T follicular helper cell (primary cell): Measurements from ENCODE around the gene ATP11A.
"Not testable (repeated sequence)": the region's sequence is repeated elsewhere in the genome, so short reads cannot be mapped to it uniquely, and the experiment has no call there.

Experiments used
- DNase-seq: peaks from one replicate; pipeline ENCODE4 v3.0.0-alpha.2; 2020; ENCODE audit warnings: low read depth

The ATP11A gene

DNA sequence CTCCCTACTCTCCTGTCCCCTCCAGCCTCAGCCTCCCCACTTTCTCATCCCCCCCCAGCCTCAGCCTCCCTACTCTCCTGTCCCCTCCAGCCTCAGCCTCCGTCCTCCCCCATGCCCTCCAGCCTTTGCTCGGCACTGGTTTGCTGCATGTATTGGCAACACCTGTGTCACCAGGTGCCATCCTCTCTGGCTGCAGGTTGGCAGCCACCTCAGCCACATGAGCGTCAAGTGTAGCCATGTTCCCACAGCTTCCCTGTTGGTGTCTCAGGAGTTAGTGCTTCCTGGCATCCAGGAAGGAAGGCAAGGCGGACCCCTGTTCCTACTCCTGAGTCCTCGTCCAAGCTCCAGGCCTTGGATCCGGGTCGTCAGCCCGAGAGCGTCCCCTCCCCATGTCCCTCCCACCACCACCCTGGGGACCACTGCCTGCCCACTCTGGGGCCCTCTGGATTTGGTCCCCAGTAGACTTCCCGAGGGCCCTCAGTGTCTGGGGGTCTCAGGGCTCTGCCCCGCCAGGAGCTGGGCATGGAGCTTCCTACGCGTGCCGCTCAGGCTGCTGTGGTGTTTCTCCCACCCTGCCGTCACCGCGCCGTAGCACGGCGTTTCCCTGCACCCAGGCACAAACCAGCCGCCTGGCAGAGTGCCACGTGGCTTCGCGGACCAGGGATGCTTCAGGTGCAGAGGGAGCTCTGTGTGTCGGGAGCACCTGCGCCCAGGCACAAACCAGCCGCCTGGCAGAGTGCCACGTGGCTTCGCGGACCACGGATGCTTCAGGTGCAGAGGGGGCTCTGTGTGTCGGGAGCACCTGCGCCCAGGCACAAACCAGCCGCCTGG lies 150.8 kb downstream of the ATP11A start:
- no peak for DNase-seq

DNA sequence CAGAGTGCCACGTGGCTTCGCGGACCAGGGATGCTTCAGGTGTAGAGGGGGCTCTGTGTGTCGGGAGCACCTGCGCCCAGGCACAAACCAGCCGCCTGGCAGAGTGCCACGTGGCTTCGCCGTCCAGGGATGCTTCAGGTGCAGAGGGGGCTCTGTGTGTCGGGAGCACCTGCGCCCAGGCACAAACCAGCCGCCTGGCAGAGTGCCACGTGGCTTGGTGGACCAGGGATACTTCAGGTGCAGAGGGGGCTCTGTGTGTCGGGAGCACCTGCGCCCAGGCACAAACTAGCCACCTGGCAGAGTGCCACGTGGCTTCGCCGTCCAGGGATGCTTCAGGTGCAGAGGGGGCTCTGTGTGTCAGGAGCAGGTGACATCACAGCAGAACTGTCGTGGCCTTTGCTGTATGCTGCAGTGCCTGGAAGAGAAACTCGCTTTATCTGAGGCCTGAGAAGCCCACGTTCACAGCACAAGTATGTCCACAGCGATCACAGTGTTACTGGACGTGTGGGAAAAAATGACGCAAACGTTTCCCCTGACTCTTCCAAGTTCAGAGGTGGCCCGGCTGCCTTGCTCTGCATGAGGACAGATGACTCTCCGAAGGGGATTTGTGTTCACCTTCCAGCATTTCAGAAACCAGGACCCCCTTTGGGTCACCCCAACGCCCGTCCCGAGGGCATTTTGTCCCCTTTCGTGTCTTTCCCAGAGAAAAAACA lies 151.6 kb downstream of the ATP11A start:
- not testable (repeated sequence) for DNase-seq

DNA sequence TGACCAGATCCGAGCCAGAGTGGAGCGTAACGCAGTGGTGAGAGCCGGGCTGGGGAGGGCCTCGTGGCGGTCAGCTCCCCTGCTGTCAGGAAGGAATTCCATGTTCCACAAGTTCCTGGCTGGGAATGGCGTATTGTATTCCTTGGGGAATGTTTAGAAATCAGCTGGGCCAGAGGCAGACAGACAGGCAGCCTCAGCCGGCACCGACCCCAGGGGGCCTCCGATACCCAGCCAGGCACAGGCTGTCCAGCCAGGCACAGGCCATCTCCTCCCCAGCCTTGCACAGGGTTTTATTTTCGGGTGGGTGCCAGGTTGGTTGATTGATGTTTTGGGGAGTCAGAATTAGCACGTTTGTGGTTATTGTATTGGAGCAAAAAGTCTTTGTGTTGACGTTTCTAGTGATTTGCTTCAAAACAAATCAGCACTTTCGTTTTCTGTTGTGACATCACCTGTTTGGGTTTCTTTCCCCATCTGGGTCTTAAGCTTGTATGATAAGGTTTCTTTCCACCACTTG lies 152.6 kb downstream of the ATP11A start:
- DNase-seq, result no peak

DNA sequence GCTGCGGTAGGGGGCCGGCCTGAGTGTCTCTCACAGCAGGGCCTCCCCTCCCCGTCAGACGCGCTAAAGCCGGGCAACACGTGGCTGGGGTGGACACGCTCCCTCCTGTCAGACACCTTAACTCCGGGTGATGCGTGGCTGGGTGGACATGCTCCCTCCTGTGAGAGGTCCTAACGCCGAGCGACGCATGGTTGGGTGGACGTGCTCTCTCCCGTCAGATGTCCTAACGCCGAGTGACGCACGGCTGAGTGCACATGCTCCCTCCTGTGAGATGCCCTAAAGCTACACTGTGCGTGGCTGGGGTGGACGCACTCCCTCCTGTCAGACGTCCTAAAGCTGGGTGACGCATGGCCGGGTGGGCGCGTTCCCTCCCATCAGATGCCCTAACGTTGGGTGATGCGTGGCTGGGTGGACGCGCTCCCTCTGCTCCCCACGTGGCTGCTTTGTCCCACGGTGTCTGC lies 153.1 kb downstream of the ATP11A start:
- no peak for DNase-seq

DNA sequence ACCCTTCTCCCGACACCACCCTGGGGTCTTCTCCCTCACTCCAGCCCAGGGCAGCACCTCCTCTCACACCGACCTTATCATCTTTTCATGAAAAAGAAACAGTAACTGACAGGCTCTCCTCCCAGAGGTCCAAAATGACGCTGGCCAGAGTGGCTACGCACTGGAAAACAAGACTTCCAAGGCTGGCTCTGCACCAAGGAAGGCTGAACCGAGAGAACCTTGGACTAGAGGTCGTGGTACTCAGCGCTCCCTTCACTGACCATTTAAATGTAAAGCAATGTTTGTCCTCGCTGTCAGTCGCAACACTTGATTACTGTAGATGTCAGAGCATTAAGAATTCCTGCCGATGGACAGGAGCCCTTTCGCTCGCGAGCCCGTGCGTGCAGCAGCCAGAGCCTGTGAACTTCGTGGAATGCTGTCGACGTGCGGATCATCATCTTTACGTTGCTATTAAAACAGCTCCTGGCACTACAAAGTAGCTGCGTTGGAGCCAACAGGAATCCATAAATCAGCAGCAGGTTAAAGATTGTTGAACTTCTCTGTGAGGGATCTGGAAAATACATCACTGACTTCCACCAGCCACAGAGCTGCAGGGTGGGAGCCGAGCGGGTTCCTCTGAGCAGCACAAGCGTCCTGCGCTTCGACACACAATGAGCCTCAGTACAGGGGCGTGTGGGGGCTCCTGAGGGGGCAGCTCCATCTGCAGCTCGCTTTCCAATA lies 153.7 kb downstream of the ATP11A start:
- no peak for DNase-seq

DNA sequence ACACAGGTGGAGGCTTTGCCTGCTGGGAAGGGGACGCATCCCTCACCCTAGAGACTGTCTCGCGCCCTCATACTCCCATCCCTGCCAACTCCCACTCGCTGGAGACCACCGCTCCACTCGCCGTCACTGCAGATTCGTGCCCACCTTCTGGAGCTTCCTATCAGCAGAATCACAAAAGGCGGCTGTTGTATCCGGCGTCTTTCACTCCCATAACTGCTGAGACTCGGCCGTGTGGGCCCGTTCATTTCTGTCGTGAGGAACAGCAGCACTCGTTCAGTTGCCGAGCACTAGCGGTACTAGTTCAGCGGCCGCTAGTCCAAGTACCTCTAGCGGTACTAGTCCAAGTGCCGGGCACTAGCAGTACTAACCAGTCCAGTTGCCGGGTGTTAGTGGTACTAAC lies 154.6 kb downstream of the ATP11A start:
- DNase-seq, result no peak

DNA sequence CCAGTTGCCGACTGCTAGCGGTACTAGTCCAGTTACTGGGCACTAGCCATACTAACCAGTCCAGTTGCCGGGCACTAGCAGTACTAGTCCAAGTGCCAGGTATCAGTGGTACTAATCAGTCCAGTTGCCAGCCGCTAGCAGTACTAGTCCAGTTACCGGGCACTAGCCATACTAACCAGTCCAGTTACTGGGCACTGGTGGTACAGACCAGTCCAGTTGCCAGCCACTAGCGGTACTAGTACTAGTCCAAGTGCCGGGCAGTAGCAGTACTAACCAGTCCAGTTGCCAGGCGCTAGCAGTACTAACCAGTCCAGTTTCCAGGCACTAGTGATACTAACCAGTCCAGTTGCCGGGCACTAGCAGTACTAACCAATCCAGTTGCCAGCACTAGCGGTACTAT lies 155.0 kb downstream of the ATP11A start:
- DNase-seq, result no peak

DNA sequence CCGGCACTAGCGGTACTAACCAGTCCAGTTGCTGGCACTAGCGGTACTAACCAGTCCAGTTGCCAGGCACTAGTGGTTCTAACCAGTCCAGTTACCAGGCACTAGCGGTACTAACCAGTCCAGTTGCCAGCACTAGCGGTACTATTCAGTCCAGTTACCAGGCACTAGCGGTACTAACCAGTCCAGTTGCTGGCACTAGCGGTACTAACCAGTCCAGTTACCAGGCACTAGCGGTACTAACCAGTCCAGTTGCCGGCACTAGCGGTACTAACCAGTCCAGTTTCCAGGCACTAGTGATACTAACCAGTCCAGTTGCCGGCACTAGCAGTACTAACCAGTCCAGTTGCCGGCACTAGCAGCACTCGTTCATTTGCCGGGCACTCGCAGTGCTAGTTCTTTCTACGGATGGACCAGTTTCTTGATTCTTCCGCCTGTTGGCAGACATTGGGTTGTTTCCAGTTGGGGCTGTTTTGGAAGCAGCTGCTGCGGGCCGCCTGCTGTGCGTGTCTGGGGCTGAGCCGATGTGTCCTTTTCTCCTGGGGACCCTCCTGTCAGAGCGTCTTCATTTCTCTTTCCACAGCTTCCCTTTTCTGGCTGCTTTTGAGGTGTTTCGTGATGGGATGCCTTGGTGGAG lies 155.8 kb downstream of the ATP11A start:
- no peak for DNase-seq

DNA sequence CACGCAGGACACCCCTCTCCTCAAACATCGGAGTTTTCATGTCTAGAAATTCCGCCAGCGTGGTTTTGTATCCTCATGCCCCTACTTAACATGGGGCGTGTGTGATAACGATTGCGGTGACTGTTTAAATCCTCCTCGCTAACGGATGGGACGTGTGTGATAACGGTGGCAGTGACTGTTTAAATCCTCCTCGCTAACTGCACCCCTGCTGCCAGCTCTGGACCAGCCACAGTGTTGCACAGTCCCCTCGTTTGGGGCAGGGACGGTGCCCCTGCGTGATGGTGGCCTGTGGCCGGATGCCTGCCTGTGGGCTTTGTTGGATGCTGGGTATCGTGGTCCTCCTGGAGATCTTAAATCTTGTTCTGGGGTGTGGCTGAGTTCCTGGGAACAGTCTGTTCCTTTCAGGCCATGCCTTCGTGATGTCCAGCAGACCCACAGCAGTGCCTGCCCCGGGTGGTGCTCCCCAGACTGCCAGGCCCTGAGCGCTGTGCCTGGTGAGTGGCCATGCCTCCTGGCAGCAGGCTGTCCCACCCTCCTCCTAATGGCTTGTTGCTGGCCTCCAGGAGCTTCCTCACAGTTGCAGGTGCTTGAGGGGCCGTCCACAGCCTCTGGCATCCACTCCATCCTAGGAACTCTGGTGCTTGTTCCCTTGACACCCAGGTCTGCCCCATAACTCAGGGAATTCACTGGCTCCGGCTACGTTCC lies 156.7 kb downstream of the ATP11A start:
- DNase-seq, result no peak

DNA sequence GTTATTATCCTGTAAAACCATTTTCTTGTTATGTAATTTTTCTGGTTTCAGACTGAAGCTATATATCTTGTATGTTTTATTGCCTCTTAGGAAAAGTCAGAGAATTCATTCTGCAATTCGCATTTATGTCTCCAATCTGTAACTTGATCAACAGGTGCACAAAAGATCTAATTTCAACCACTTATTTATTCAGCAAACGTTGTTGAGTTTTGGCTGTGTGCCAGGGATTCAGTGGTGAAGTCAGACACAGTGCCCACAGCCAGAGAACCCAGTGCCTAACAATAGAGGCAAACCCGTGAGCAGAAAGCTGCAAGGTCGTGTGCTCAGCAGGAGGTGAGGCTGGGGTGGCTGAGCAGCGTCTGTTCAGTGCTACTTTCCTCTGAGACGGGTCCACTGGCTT lies 159.7 kb downstream of the ATP11A start:
- DNase-seq, result no peak

DNA sequence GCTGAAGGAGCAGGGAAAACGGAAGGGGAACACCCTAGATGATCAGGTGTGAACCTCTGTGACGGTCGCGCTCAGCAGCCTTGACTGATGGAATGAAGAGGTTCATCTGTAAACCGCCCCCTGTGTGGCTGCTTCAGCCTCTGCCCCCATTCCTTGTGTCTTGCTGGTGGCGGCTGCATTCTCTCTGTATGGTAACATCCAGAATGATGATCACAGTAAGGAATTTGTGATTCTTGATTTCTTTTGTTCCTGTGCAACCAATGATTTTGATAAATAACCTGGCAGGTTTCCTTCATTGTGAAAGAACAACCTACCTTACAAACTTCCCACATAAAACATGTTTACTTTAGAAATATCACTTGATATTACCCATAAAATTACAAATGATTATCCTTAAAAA lies 160.4 kb downstream of the ATP11A start:
- no peak for DNase-seq

DNA sequence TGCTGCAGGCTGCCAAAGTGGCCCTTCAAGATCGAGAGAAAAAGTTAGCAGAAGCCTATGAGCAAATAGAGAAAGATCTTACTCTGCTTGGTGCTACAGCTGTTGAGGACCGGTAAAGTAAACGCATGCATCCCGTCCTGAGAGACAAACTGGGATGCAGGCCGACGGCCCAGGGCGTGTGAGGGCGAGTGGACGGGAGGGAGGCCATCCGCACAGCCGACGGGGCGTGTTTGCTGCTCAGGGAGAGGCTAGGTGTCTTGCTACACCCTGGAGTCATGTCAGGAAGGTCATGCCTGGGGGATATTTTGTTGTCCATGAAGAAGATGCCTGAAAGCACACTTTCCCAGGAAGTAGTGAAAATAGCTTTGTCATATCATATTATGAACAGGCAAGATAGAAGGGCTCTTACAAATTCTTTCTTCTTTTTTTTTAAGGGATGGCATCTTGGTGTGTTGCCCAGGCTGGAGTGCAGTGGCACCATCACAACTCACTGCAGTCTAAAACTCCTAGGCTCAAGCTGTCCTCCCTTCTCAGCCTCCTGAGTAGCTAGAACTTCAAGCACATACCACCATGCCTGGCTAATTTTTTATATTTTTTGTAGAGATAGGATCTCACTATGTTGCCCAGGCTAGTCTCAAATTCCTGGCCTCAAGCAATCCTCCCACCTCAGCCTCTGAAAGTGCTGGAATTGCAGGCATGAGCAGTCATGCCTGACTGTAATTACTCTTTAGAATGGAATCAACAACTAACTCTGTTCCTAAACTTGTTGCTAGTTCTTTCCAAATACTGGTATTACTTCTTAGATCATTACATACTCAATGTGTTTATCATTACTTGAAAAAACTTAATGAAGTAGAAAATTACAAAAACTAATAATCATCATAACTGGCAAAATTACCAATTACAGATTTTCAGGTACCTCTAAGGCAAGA lies 161.5 kb downstream of the ATP11A start:
- no peak for DNase-seq

DNA sequence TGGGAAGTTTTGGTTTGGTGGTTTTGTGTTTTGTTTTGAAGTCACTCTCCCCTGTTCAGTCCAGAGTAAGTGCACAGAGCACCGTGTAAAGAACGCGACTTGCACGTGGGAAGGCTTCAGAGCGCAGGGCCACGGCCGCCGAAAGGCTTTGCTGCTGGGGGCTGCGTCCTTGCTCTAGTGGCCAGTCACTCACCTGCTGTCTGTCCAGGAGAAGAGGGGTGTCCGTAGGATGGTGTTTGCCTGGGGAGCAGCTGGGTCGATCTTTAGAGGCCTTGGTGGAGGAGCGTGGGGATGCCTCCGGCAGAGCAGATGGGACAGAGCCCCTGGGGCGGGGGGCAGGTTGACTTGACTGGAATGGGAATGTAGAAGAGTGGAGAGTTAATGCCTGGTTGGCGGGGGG lies 162.6 kb downstream of the ATP11A start:
- DNase-seq, result no peak

DNA sequence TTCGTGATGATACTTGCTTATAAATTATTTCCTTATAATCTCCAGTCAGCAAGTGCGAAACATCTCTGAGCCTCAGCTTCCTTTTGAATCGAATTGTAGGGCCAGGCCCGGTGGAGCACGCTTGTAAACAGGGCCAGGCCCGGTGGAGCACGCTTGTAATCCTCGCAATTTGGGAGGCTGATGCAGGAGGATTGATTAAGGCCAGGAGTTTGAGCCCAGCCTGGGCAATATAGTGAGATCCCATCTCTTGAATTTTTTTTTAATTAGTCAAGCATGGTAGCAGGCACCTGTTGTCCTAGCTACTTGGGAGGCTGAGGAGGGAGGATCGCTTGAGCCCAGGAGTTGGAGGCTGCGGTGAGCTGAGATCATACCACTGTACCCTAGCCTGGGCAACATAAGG lies 163.0 kb downstream of the ATP11A start:
- DNase-seq, result no peak

DNA sequence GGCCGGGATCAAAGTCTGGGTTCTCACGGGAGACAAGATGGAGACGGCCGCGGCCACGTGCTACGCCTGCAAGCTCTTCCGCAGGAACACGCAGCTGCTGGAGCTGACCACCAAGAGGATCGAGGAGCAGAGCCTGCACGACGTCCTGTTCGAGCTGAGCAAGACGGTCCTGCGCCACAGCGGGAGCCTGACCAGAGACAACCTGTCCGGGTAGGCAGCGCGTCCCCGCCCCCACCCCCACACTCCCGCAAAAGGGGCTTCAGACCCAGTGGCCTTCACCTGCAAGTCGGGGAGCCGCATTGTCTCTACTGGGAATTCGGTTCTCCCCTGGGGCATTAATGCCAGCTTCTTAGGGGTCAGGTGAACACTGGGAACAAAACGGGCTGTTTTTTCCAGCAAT lies 164.5 kb downstream of the ATP11A start:
- DNase-seq, result no peak

DNA sequence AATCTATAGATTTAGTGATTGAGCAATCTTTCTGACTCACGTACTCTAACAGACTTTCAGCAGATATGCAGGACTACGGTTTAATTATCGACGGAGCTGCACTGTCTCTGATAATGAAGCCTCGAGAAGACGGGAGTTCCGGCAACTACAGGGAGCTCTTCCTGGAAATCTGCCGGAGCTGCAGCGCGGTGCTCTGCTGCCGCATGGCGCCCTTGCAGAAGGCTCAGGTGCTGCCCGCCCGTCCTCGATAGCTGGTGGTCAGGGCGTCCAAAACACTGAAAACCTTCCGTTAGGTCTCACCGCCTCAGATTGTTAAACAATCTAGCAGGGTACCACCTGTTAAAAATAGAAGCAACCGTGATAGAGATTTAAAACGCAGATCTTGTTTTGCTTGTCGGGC lies 166.0 kb downstream of the ATP11A start:
- DNase-seq, result no peak

DNA sequence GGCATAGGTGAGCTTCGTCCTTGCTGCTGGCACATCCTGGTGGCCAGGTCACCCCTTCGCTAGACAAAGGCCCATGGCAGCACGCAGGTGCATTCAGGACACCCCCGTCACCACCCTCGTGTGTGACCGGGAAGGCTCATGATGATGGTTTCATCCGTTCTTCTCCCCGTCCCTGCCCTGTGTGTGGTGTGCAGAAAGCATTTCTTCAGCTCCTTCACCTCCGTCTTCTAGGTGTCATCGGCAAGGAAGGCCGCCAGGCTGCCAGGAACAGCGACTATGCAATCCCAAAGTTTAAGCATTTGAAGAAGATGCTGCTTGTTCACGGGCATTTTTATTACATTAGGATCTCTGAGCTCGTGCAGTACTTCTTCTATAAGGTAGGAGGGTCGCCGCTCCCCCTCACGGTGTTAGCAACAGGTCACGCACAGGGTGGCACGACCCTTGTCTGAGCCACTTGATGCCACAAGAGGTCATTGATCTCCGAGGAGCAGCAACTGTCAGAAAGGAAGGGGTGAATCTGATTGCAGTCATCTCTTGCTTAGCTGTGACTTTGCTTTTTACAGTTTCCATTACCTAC lies 168.2 kb downstream of the ATP11A start:
- no peak for DNase-seq

DNA sequence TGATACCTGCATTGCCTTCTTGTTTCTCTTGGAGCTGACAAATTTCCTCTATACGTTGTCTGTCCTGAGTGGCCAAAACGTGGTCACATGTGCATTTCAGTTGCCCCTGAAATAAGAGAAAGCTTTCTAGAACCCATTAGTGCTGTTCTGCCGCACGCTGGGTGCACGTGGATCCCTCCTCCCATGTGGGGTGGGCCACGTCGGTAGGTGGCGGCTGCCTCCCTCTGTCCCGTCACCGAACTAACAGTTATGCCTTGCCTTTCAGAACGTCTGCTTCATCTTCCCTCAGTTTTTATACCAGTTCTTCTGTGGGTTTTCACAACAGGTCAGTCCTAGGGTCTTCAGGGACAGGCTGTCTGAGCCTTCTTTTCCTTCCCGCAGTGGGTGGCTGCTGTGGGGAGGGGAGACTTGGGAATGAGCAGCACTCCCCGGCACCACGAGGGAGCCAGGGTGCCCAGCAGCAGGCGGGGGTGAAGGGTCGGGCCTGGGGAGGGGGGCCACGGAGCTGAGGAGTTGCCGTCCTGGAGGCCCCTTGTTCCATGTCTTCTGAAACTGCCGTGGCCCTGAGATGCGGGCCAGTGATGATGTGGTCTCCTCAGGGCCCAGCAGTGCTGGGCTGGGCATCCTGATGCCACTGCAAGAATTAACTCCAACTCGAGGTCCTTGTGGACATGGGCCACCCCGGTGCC lies 169.4 kb downstream of the ATP11A start:
- no peak for DNase-seq

DNA sequence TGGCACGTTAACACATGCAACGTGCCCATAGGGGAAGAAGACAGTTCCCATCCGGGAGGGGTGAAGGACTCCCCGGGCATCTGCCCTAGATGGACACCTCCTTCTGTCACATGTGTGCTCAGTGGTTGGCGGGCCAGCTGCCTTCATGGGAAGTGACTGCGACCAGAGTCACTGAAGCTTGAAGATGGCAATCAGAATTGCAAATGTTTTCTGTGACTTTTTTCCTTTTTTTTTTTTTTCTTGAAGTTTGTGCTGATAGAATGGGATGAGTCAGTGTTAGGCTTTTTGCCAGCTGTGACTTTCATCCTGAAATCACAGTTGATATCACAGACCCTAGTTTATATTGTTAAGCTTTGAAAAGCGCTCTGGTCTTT lies 170.0 kb downstream of the ATP11A start:
- DNase-seq, result no peak
